Activated CD8-positive, alpha-beta memory T cell treated with anti-CD3 and anti-CD28 coated beads, Interleukin-2, amount 50 U/mL, for 24 hours (primary cell): Measurements from ENCODE around the gene ELAPOR2.
"Not testable (repeated sequence)": the region's sequence is repeated elsewhere in the genome, so short reads cannot be mapped to it uniquely, and the experiment has no call there.

Experiments
- DNase-seq: peaks from one replicate; pipeline ENCODE4 v3.0.0-alpha.2; 2020; ENCODE audit errors: extremely low read depth

ELAPOR2 gene, protein sequence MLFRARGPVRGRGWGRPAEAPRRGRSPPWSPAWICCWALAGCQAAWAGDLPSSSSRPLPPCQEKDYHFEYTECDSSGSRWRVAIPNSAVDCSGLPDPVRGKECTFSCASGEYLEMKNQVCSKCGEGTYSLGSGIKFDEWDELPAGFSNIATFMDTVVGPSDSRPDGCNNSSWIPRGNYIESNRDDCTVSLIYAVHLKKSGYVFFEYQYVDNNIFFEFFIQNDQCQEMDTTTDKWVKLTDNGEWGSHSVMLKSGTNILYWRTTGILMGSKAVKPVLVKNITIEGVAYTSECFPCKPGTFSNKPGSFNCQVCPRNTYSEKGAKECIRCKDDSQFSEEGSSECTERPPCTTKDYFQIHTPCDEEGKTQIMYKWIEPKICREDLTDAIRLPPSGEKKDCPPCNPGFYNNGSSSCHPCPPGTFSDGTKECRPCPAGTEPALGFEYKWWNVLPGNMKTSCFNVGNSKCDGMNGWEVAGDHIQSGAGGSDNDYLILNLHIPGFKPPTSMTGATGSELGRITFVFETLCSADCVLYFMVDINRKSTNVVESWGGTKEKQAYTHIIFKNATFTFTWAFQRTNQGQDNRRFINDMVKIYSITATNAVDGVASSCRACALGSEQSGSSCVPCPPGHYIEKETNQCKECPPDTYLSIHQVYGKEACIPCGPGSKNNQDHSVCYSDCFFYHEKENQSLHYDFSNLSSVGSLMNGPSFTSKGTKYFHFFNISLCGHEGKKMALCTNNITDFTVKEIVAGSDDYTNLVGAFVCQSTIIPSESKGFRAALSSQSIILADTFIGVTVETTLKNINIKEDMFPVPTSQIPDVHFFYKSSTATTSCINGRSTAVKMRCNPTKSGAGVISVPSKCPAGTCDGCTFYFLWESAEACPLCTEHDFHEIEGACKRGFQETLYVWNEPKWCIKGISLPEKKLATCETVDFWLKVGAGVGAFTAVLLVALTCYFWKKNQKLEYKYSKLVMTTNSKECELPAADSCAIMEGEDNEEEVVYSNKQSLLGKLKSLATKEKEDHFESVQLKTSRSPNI

DNA sequence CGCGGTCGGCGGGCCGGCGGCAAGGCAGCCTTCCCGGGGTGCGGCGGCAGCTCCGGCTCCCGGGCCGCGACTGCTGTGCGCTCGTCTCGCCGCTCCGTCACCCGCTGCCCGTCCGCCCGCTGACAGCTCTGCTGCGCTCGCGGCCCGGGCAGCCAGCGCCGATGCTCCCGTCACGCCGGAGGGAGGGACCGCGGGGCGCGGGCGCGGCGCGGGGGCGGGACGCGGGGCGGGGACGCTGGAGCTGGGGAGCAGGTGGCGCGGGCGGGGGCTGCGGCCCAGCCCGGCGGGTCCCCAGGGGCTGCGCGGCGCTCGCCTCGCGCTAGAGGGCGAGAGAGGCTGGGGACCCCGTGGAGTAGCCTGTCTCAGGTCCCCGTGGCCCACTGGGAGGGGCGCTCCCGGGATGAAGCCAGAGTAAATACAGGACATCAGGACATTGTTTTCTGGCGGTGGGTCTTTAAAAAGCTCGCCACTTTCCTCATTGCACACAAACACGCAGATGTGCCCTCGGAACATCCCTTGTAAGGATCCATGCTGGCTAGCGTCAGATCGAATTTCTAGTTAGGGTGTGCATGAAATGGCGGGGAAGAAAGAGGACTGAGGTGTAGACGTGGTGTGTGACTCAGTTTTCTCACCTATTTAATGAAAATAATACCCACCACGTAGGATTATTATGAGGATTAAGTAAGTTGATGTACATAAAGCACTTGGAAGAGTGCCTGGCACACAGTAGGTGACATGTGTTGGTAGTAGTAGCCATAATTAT is at the start of gene ELAPOR2:
TSS of gene ELAPOR2 (minus strand) at position 130 of the 763 bp plus-strand sequence. CDS start 141 bp downstream, outside the sequence.
- peak; percentile 37 for DNase-seq

DNA sequence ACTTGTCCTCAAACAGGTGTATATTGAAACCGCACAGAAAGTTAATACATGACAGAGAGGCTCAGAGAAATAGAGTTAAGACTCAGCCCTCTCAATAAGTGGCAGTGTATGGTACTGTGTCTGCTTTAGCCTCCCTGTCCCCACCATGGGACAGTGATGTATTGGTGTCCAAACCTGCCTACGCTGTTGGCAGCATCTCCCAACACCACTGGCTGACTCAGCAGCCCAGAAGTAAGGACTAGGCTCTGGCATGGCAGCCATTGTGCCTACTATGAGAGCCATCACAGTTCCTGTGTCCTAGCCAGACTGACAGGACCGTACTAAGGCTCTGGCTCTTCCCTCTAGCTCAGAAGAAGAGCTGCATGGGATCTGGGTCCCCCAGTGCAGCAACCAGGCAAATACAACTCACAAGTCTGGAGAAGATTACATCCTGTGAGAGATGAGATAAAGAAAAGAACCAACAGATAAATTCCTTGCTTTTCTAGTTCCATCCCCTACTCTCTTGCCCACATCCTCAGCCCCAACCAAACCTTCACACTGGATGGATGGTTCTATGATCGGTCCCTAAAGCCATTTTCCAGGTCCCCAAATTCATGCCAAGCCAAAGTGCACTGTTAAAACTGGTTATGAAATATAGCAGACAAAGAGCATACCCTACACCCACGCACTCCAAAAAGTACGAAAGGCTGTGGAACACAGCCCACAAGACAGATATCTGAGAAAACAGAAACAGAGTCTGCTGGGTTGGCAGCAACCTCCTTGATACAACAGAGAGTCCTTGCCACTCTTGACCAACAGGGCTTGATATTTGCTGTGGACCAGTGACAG is 48.7 kb upstream of the ELAPOR2 start:
- DNase-seq = no peak

DNA sequence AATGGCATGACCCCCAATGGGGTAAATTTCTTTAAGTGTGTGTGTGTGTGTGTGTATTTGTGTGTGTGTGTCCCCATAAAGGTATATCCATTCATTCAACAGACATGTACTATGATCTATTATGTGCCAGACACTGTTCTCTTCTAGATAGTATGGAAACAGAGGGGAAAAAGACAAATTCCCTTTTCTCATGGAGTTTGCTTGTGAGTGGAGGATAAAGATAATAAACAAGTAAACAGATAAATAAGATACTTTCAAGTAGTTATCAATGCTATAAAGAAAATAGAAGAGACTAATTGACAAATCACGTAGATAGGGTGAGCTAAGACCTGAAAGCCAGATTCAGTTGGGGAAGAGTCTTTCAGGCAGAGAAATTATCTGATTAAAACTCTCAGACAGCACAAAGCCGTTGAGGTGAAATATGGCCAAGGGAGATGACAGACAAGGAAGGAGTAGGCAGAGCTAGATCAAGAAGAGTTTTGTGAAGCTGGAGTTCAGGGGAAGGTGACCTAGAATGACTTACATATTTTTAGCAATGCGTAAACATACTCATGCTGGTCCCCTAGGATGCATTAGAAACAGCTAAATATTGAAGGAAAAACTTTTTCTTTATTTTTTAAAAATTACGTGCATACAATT is 47.6 kb upstream of the ELAPOR2 start:
- DNase-seq = no peak

DNA sequence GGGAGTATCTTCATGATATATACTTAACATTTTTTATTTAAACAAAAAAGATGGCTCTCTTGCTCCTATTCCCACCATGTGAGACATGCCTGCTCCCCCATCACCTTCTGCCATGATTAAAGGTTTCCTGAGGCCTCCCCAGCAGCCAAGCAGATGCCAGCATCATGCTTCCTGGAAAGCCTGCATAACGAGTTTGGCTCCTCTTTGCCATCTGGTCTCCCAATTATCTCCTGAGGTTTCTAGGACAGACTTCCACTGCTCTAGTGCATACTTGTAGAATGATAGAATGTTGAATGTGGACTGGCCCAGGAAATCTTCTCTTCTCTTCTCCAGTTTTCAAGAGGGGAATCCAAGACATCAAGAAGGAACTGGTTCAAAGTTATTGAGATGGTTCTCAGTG is 45.9 kb upstream of the ELAPOR2 start:
- DNase-seq = no peak

DNA sequence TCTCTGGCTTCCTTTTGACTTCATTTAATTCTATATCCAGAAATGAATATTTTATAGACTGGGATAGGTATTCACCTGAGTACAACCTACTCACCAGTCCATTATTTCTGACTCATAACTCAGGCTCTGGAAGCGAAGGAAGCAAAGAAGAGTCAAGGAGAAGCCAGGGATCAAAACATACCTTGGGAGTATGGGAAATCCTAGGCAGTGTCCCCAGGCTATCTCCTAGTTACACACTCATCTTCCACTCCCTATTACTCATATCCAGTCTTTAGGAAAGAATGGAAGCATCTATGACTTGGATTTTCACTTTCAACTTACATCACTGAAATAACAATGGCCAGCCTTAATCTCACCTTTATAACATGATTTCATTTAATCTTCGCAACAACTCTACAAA is 40.9 kb upstream of the ELAPOR2 start:
- DNase-seq = no peak

DNA sequence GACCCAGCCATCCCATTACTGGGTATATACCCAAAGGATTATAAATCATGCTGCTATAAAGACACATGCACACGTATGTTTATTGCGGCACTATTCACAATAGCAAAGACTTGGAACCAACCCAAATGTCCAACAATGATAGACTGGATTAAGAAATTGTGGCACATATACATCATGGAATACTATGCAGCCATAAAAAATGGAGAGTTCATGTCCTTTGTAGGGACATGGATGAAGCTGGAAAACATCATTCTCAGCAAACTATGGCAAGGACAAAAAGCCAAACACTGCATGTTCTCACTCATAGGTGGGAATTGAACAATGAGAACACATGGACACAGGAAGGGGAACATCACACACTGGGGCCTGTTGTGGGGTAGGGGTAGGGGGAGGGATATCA is 37.9 kb upstream of the ELAPOR2 start:
- DNase-seq = not testable (repeated sequence)

DNA sequence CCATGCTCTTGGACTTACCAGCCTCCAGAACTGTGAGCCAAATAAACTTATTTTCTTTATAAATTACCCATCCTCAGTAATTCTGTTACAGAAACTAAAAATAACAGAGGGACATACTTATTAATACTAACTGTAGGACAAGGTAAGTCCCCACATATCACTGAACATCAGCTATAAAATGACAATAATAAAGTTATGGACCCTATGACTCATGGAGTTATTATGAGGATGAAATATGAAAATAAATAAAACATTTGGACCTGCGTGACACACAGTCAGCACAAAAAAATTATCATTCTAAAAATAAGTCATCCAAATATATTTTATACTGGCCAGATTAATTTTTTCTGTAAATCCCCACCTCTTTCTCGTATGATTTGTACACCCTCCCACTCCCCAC is 34.9 kb upstream of the ELAPOR2 start:
- DNase-seq = no peak

DNA sequence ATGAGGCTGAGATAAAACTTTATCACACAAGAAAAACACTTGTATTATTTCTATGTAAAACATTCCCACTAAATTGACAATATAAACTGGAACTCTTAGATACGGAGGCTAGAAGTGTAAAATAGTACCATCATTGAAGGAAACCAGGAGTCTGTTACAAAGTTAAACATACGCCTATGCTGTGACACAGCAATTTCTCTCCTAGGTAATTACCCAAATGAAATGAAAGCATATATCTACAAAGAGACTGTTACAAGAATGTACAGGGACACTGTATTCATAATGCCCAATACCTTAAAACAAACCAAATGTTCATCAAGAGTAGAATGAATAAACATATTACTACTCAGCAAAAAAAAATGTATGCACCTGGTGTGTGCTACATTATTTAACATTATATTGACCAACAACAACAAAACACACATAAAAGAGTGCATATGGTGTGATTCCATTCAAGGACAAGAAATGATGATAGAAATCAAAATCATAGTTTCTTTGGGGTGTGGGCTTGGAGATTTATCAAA is 33.2 kb upstream of the ELAPOR2 start:
- no peak for DNase-seq

DNA sequence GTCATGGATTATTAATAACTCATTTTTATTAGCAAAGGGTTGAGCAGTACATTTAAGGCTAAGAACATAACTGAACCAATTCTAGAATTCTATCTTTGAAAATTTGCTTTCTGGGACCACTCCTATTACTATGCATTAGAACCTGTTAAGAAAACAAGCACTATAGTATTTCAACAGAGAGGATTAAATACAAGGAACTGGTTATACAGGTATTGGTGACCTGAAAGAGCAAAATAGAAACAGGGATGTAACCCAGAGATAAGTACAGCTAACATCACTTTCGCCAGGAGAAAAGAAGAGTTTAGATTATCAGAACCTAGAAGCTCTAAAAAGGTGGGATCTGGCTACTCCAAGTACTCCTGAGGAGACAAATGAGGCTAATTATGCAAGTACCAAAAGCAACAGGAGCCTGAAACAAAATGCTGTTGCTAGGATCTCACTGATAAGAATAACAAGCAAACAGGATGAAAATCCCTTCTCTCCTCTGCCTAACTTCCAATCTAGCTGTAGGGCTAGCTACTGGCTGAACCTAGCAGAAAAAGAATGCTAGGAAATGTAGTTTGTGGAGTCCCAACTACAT is 32.1 kb upstream of the ELAPOR2 start:
- DNase-seq = no peak

DNA sequence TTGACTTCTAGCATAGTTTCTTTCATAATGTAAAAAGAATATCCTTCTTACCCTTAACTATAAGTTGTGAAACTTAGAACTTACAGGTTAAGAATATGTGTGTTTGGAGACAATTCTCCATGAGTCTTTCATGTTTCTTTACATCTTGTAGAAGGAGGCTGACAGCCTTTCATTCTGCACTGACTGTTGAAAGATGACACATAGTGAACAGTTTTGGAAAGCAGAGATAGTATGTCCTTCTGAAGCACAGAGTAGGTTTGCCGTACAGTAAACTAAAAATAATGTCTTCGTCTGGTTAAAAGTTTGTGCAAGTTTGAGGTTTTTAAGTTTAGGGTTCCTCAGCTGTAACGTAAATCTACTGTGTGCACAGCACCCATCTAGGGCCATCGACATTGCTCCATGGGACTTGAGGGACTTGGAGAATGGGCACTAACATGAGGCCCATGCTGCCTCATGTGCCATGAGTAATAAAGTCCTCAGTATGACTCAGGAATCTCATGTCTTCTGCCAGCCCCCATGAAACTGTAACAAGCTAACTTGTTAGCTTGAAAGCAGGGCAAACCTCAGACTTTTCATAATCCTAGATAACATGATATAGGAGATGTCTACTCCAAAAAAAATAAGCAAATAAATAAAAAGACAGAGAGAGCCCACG is 24.5 kb upstream of the ELAPOR2 start:
- no peak for DNase-seq

DNA sequence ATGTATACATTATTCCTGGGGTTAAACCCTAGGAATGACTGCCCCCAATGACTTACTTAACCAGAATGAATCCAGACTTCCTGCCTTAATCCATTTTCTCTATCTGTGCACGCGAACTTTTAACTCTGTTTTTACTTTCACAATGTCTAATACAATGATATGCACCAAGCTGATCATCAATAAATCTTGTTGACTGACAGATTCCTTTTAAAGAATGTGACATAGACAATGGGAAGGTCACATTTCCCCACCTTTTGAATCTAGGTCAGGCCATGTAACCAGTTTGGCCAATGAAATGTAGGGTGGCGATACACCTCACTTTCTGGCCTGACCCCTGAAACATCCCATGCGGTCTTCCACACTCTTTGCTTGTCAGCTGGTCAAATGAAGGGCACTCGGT is 23.2 kb upstream of the ELAPOR2 start:
- DNase-seq = no peak

DNA sequence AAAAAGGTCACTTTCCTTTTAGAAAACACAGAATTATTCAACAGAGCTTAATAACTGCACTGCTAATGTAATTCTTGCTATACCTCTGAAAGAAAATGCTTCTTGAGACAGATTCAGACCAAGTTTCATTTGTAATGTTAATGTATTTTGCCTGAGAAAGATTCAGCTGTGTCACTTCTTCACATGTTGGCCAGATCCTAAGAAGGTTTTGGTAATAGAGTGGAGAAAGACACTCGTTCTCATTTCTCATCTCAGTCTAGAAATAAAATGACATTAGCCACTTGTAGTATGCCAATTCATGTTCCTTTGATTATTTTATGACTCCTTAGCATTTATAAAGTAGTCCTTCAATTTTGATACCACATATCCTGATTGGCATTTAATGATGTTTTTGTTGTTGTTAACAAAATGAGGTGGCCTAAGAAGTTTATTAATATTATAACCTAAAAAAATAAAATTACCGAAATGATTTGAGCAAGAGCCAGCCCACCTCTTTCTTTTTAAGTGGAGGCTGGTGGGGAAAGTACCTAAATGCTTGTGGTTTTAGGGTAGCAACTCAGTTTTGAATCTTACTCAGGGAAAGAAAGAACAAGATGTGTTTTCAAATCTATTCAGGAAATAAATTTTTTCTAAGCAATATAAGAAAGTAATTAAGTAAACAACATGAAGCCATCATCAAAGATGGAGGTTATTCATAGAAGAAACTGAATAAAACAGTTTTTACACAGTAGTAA is 16.4 kb upstream of the ELAPOR2 start:
- no peak for DNase-seq

DNA sequence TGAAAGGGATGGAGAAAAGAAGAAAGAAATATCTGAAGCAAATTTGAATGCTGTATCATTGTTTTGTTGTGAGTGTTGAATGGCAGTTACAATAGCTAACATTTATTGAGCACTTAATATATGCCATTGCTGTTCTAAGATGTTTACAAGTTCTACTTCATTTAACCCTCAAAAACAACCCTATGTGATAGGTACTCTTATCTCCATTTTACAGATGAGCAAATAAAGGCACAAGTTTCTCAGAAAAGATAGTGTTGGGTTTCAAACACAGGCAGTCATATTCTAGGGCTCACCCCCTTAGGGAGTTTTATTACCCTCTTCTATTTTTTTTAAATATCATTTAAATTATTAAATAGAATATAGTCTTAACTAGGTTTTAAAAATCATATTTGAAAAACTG is 8.3 kb upstream of the ELAPOR2 start:
- DNase-seq = no peak

DNA sequence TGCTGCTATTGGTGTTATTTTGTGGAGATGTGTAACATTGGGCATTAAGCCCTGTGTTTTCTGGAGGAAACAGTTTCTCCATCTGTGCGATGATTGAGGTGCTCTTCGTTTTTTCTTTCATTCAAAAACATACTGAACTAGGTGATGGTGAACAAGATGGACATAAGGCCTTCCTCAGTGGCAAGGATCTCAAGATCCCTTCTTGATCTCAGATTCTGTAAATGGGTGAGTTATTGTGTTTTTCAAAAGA is 759 bp upstream of the ELAPOR2 start:
- DNase-seq = no peak

DNA sequence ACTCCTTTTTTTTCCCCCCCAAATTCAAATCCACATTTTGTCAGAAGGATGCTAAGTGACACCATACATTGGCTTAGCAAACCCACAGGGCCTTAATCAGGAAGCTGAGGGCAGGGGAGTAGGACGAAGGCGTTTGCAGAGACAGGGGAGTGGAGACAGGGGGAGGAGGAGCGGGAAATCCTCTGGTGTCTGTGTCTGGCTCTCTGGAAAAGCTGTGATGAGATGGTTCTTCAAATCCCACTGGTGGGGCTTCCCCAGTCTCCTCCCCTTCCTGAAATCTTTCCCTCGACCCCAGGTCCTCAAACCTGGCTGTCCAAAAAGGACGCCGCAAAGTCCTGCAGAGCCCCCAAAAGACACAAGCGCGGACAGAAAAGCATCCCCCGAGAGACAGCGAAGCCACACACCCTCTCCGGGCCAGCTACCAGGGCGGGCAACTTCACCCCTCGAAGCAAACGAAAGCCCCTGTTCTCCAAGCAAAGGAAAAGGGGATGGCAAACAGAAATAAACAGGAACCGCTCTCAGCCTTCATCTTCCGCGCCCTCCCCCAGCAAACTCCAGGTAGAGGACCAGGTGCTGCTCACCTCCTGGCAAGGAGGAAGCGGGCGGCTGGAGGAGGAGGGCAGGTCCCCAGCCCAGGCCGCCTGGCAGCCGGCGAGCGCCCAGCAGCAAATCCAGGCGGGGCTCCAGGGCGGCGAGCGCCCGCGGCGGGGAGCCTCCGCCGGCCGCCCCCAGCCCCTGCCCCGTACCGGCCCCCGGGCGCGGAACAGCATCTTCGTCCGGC is 520 bp downstream of the ELAPOR2 start:
- DNase-seq = no peak

DNA sequence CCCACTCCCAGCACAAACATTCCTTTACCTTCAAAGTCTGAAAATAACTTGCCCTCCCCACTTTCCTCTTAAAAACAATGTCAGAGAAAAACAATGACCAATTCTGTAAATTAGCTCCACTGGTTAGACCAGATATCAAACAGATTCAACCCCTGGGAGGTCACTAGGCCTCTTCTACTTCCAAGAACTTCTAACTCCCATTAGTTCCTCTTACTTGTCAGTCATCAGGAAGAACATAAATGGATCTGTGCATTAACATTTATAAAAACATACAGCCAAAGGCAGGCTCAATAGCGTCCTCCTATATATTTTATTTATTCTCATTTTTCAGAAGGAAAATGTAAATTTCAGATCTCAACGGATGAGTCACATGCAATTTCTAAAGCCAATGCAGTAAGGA is 2.2 kb downstream of the ELAPOR2 start:
- DNase-seq = no peak

DNA sequence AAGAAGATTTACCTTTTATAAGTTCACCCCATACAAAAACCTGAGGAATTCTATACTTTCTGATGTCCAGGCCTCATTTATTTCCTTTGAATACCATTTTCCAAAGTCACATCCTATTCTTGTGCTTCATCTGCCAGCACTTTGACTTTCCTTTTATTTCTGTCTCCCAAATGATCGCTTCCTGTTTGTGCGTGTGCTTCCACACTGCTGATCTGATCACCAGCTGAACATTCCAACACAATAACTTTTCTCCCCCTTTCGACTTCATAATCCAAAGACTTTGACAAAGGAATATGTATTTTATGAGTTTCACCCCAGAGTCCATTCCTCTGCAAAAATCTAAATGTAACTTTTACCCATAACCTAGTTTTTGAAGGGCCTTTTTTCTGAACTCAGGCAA is 3.1 kb downstream of the ELAPOR2 start:
- no peak for DNase-seq

DNA sequence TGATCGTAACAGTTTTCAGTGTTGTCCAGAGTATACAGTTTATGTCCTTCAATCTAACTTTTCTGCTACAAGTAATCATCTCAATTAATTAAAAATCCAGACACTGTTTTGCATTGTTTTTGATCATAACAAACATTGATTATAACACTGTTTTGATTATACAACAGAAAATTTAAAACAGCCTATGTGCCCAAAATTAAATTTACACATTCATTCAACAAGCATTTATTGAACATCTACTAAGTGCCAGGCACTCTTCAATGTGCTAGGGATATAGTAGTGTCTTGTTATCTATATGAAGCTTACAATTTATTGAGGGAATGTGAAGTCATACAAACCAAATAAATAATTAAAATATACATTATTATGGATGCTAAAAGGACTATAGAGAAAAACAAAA is 10.6 kb downstream of the ELAPOR2 start:
- no peak for DNase-seq
